Fibroblast of mammary gland (primary cell): Measurements from ENCODE around the gene FAM204A.

Source experiments
- DNase-seq: peaks from one replicate; pipeline ENCODE4 v3.0.0-alpha.2; 2010; ENCODE audit warnings: low read depth
- H3K4me3 ChIP-seq: 2 replicates; pipeline ENCODE4 v1.5.1; 2011; ENCODE audit warnings: low read depth, mild to moderate bottlenecking, low read length, moderate library complexity; ENCODE audit not compliant: control insufficient read depth
- TF ChIP-seq, protein P1 (sequence below): conservative IDR thresholded peaks from 2 replicates; pipeline ENCODE4 v1.5.1; 2011; ENCODE audit warnings: low read depth, low read length, inconsistent platforms; ENCODE audit not compliant: control insufficient read depth, insufficient read depth

The FAM204A gene

DNA sequence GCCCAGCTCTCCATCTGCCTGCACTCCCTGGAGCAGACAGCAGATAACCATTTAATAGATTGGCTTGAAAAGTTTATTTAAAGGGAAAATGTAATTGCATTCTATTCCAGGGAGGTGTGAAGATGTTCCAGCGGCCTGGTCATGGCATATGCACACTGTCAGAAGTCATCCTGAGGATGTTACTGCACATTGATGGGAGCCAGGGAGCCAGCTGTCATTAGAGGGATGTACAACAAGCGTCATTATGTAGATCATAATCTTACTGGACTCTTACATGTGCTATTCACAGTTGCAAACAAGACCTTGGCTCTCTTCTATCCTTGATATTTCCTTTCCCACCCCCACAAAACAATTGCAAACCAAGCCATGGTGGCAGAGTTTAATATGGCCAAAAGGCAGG, 65.4 kb downstream of the FAM204A start:
- TF ChIP-seq, protein P1, sequence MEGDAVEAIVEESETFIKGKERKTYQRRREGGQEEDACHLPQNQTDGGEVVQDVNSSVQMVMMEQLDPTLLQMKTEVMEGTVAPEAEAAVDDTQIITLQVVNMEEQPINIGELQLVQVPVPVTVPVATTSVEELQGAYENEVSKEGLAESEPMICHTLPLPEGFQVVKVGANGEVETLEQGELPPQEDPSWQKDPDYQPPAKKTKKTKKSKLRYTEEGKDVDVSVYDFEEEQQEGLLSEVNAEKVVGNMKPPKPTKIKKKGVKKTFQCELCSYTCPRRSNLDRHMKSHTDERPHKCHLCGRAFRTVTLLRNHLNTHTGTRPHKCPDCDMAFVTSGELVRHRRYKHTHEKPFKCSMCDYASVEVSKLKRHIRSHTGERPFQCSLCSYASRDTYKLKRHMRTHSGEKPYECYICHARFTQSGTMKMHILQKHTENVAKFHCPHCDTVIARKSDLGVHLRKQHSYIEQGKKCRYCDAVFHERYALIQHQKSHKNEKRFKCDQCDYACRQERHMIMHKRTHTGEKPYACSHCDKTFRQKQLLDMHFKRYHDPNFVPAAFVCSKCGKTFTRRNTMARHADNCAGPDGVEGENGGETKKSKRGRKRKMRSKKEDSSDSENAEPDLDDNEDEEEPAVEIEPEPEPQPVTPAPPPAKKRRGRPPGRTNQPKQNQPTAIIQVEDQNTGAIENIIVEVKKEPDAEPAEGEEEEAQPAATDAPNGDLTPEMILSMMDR, result no peak
- H3K4me3 ChIP-seq, result no peak overlapping the region
- DNase-seq, result no peak

GRCh38 chr10:118276204-118276603, 65.9 kb downstream of the FAM204A start:
- peak; percentile 8 for DNase-seq
- TF ChIP-seq, protein P1, result no peak

DNA sequence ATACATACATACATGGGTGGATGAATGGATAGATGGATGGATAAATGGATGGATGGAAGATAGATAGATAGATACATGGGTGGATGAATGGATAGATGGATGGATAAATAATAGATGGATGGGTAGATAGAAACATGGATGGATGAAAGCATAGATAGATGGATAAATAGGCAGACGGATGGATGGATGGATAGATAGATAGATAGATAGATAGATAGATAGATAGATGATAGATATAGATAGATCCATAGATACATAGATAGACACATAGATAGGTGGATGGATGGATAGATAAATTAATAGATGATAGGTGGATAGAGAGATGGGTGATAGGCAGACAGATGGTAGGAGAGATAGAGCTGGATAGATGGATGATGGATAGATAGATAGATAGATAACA, 68.5 kb downstream of the FAM204A start:
- TF ChIP-seq, protein P1, result no peak
- H3K4me3 ChIP-seq, result no peak overlapping the region
- DNase-seq, result no peak

More at GRCh38 chr10:118276204-118276603, 65.9 kb downstream of the FAM204A start:
- no peak overlapping the region for H3K4me3 ChIP-seq

GRCh38 chr10:118272767-118273166, 69.4 kb downstream of the FAM204A start:
- TF ChIP-seq, protein P1, result no peak
- no peak for DNase-seq
- H3K4me3 ChIP-seq, result no peak overlapping the region

GRCh38 chr10:118272149-118272721, 69.9 kb downstream of the FAM204A start:
- TF ChIP-seq, protein P1, result no peak
- H3K4me3 ChIP-seq, result peak overlapping the region; percentile 24
- peak; percentile 35 for DNase-seq

DNA sequence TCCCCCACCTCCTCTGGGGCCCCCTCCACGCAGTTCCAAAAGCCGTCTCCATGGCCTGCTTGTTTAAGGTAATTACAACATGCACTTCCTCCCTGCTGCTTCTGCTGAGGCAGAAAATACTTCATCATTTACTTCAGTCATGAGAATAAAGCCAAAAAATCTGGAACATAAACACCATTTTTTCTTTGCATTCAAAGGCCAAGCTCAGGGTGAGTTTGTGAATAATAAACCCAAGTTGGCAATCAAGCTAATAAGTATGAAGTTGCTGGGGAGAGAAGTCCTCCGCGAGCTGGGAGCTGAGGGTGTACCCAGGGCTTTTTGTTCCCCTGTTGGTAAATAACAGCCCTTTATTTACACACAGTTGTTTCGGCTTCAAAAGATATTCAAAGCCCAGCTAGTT, 70.5 kb downstream of the FAM204A start:
- no peak overlapping the region for H3K4me3 ChIP-seq
- TF ChIP-seq, protein P1, result no peak
- no peak for DNase-seq
